Vagina (tissue), 2 donors: Measurements from ENCODE around the gene PHTF1. TPM values are rescaled to one million over a fixed set of nuclear protein-coding genes. Genes with fewer than 3 reads are reported as not detected.

Source experiments
- DNase-seq, 2 donors: peaks; one replicate each; pipeline ENCODE4 v3.0.0-alpha.2; 2017; ENCODE audit errors: extremely low spot score in 2 of 2
- H3K27ac ChIP-seq: fragments of 200-600 bp; sonication (generic); one replicate; pipeline ENCODE4 v1.5.1; 2019
- H3K27me3 ChIP-seq: fragments of 200-600 bp; sonication (generic); one replicate; pipeline ENCODE4 v1.5.1; 2019
- H3K36me3 ChIP-seq, 2 donors: fragments of 200-600 bp; sonication (generic); one replicate each; pipeline ENCODE4 v1.5.1; 2017 to 2019
- H3K4me1 ChIP-seq: fragments of 200-600 bp; sonication (generic); one replicate; pipeline ENCODE4 v1.5.1; 2019
- H3K4me3 ChIP-seq, 2 donors: fragments of 200-600 bp; sonication (generic); 1 replicate in 1 of 2; 2 replicates in 1 of 2; pipeline ENCODE4 v1.5.1; 2016 to 2019
- H3K9me3 ChIP-seq: fragments of 200-600 bp; sonication (generic); one replicate; pipeline ENCODE4 v1.5.1; 2019
- POLR2A ChIP-seq, 2 donors: fragments of 450-650 bp; IDR thresholded peaks; one replicate each; pipeline ENCODE4 v1.6.1; 2017; ENCODE audit warnings: antibody characterized with exemption in 2 of 2, mild to moderate bottlenecking in 2 of 2, moderate library complexity in 2 of 2
- POLR2AphosphoS5 ChIP-seq, 2 donors: sonication (generic); formaldehyde crosslinking; IDR thresholded peaks; one replicate each; pipeline ENCODE4 v1.9.0; 2017; ENCODE audit warnings: antibody characterized with exemption in 2 of 2, mild to moderate bottlenecking in 2 of 2, low read depth in 1 of 2; ENCODE audit not compliant: insufficient read depth in 1 of 2
- intact Hi-C: fragments of 100-400 bp; cut with DNase I; formaldehyde crosslinking; loops from one replicate; pipeline ENCODE4 v1.15.1; 2023
- total RNA-seq: library from RNA; depleted of rRNA; stranded (reverse); fragments of >200 nt; gene quantifications from one replicate; pipeline ENCODE4 v1.2.3, GENCODE V29; 2016
- TF ChIP-seq, protein P1 (sequence below), 3 experiments: fragments of 450-650 bp in 2 of 3; fragments of 200-600 bp in 1 of 3; sonication (generic) in 1 of 3; IDR thresholded peaks; one replicate each; pipeline ENCODE4 v1.5.1; 2017 to 2019; ENCODE audit warnings: antibody characterized with exemption in 3 of 3, mild to moderate bottlenecking in 2 of 3, moderate library complexity in 2 of 3

The PHTF1 gene
- total RNA-seq, 1 donor from 2014 or later: 4.7 TPM

DNA sequence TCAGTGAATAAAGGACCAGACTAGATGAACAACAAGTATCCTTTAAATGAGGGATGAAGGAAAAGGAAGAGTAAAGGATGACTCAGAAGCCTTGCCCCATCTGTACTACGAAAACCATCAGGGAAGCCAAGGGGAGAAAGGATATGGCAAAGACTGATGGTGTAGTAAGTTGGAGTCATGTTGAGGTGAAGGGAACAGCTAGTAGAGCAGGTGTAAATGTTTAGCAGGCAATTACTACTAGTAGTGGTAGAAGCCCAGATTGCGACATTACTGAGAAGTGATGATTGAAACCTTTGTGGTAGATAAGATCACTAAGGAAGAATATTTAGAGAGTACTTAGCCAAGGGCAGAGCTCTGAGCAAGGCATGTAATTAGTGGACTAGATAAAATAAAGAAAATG, 84.0 kb downstream of the PHTF1 start:
- TF ChIP-seq POLR2A (IDR thresholded peaks at IDR 0.05) (no peak), POLR2AphosphoS5 (IDR thresholded peaks at IDR 0.05; ENCODE audit: insufficient read depth in 1 of 2, low read depth in 1 of 2) (no peak)
- TF ChIP-seq, protein P1, sequence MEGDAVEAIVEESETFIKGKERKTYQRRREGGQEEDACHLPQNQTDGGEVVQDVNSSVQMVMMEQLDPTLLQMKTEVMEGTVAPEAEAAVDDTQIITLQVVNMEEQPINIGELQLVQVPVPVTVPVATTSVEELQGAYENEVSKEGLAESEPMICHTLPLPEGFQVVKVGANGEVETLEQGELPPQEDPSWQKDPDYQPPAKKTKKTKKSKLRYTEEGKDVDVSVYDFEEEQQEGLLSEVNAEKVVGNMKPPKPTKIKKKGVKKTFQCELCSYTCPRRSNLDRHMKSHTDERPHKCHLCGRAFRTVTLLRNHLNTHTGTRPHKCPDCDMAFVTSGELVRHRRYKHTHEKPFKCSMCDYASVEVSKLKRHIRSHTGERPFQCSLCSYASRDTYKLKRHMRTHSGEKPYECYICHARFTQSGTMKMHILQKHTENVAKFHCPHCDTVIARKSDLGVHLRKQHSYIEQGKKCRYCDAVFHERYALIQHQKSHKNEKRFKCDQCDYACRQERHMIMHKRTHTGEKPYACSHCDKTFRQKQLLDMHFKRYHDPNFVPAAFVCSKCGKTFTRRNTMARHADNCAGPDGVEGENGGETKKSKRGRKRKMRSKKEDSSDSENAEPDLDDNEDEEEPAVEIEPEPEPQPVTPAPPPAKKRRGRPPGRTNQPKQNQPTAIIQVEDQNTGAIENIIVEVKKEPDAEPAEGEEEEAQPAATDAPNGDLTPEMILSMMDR (IDR thresholded peaks at IDR 0.05): no peak
- no peak for DNase-seq
- H3K27me3 ChIP-seq: no peaks in the 10 kb centered on the region
- no peaks in the 10 kb centered on the region for H3K36me3 ChIP-seq
- peaks cover 9% of the 10 kb centered on the region for H3K4me1 ChIP-seq
- H3K9me3 ChIP-seq: no peaks in the 10 kb centered on the region
- intact Hi-C loops: no loop called here
- H3K4me3 ChIP-seq: no peak overlapping the region
- no peak overlapping the region for H3K27ac ChIP-seq

DNA sequence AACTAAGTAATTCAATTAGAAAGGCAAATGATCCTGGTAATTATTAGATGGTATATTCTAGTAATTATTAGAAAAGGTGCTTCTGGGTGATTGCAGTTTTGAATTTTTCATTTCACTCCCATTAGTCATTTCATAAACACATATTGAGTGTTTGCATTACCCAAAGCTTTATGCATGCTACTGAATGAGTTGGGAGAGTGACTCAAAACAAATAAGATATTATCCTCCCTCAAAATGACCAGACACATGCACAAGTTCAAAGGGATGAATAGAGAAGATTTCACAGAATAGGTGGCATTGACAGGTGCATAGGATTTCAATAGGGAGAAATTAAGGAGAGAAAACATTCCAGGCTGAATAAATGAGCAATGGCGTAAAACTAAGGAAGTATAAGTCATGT, 84.7 kb downstream of the PHTF1 start:
- Histone ChIP-seq H3K27ac (no peak overlapping the region), H3K27me3 (no peaks in the 10 kb centered on the region), H3K4me1 (peaks cover 9% of the 10 kb centered on the region), H3K9me3 (no peaks in the 10 kb centered on the region), H3K36me3 (no peaks in the 10 kb centered on the region), H3K4me3 (no peak overlapping the region)
- intact Hi-C loops: no loop called here
- DNase-seq: no peak
- TF ChIP-seq POLR2AphosphoS5 (IDR thresholded peaks at IDR 0.05; ENCODE audit: insufficient read depth in 1 of 2, low read depth in 1 of 2) (no peak), POLR2A (IDR thresholded peaks at IDR 0.05) (no peak)
- TF ChIP-seq, protein P1 (IDR thresholded peaks at IDR 0.05): no peak

DNA sequence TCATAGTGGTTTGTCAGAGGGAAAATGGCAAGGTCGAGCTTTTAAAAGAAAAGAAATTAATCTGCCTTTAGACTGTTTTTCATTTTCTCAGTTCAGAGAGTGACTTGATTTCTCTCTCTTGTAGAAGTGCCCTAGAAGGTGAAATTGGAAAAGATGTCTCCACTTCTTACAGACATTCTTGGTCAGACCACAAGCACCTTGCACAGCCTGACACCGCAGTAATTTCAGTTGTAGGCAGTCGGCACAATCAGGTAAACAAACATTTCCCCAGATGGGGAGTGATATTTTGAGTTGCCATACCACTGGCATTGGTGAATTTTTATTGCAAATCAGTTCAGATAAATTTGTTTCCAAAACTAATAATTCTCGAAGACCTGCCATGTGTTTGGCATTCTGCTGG, 86.8 kb downstream of the PHTF1 start:
- Histone ChIP-seq H3K27me3 (no peaks in the 10 kb centered on the region), H3K36me3 (no peaks in the 10 kb centered on the region), H3K9me3 (no peaks in the 10 kb centered on the region), H3K4me1 (peaks cover 2% of the 10 kb centered on the region), H3K27ac (no peak overlapping the region), H3K4me3 (no peak overlapping the region)
- TF ChIP-seq POLR2AphosphoS5 (IDR thresholded peaks at IDR 0.05; ENCODE audit: insufficient read depth in 1 of 2, low read depth in 1 of 2): no peak
- TF ChIP-seq POLR2A (IDR thresholded peaks at IDR 0.05): no peak
- TF ChIP-seq, protein P1 (IDR thresholded peaks at IDR 0.05): no peak
- intact Hi-C loops: no loop called here
- no peak for DNase-seq

DNA sequence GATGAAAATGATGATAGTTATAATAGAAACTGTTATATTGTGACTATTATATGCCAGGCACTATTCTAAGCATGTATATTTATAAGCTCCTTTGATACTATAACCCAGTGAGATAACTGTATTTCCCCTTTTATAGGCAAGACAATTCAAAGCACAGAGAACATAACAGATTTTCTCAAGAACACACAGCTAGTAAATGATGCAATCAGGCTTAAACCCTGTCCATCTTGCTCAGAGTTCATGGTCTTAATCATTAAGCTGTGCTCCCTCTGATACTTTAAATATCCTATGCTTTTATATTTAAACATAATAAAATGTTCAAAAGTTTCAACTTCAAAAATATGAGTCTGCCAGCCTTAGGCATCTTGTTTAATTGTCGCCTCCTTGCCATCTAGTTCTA, 88.6 kb downstream of the PHTF1 start:
- H3K27me3 ChIP-seq: no peaks in the 10 kb centered on the region

DNA sequence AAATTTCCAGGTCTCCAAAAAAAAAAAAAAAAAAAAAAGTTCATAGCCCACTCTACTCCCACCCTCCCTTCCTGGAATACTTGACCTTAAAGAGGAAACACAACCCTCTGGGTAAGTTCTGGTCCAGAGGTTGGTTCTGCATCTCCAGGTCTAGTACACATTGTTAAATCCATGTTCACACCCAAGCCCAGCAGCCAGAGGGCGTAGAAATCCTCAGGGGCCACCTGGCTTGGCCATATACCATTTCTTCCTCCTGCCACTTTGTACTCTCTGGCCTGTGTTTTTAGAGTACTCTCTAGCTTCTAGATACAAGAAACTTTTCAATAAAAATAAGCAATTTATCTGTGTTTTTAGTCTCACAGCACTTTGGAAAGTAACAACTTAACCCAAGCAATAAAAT, 89.3 kb downstream of the PHTF1 start:
- TF ChIP-seq, protein P1 (IDR thresholded peaks at IDR 0.05): no peak
- TF ChIP-seq POLR2A (IDR thresholded peaks at IDR 0.05) (no peak), POLR2AphosphoS5 (IDR thresholded peaks at IDR 0.05; ENCODE audit: insufficient read depth in 1 of 2, low read depth in 1 of 2) (no peak)
- peaks cover 0 to 6% of the 10 kb centered on the region in 2 donors for H3K36me3 ChIP-seq
- no peak overlapping the region for H3K4me3 ChIP-seq
- H3K27ac ChIP-seq: no peak overlapping the region
- H3K9me3 ChIP-seq: no peaks in the 10 kb centered on the region
- no peaks in the 10 kb centered on the region for H3K27me3 ChIP-seq
- intact Hi-C loops: no loop called here
- DNase-seq: no peak
- H3K4me1 ChIP-seq: no peaks in the 10 kb centered on the region

More for the DNA sequence above, 88.6 kb downstream of the PHTF1 start:
- intact Hi-C loops: no loop called here
- no peak for TF ChIP-seq POLR2AphosphoS5 (IDR thresholded peaks at IDR 0.05; ENCODE audit: insufficient read depth in 1 of 2, low read depth in 1 of 2)
- TF ChIP-seq, protein P1 (IDR thresholded peaks at IDR 0.05): no peak
- Histone ChIP-seq H3K4me1 (no peaks in the 10 kb centered on the region), H3K27ac (no peak overlapping the region), H3K9me3 (no peaks in the 10 kb centered on the region), H3K36me3 (peaks cover 0 to 6% of the 10 kb centered on the region in 2 donors), H3K4me3 (no peak overlapping the region)
- DNase-seq: no peak
